EL (cell line): Measurements from ENCODE around the gene KRTAP9-7.

ENCODE experiments used
- DNase-seq: peaks from one replicate; pipeline ENCODE4 v3.0.0-alpha.2; 2016

Gene KRTAP9-7

GRCh38 chr17:41322903-41323895, 47.7 kb downstream of the KRTAP9-7 start:
- DNase-seq = peak; percentile 12

- peak; percentile 21 for DNase-seq
Measured at GRCh38 chr17:41324180-41325075, 48.9 kb downstream of the KRTAP9-7 start.

GRCh38 chr17:41325126-41325525, 49.6 kb downstream of the KRTAP9-7 start:
- DNase-seq = no peak

GRCh38 chr17:41325611-41326010, 50.1 kb downstream of the KRTAP9-7 start:
- DNase-seq = no peak
